ENCODE measurements around the gene HES5.

- no peak for TF ChIP-seq EZH2 (IDR thresholded peaks at IDR 0.05; ENCODE audit: borderline replicate concordance, low read depth, low read length, severe bottlenecking)
- TF ChIP-seq CTCF (IDR thresholded peaks at IDR 0.05; ENCODE audit: extremely low read depth in 1 of 2, insufficient read depth in 1 of 2, low read depth in 1 of 2, low read length in 2 of 2) = no peak
- no peak for TF ChIP-seq FOS (IDR thresholded peaks at IDR 0.05; ENCODE audit: borderline replicate concordance, insufficient read depth, low read length)
- no peak for TF ChIP-seq MAX (IDR thresholded peaks at IDR 0.05; ENCODE audit: insufficient read depth, insufficient read length)
- TF ChIP-seq MYC (IDR thresholded peaks at IDR 0.05; ENCODE audit: low read depth, low read length) = no peak
- no peak for TF ChIP-seq POLR2AphosphoS5 (IDR thresholded peaks at IDR 0.05; ENCODE audit: insufficient read depth, low read depth, low read length)
- no peak for TF ChIP-seq POLR2A (IDR thresholded peaks at IDR 0.05; ENCODE audit: low read depth, low read length)
- no peak for TF ChIP-seq GATA2 (IDR thresholded peaks at IDR 0.05; ENCODE audit: insufficient read depth, insufficient read length, low read depth, low read length)
- no peak for TF ChIP-seq JUN (IDR thresholded peaks at IDR 0.05; ENCODE audit: borderline replicate concordance, insufficient read depth, insufficient read length, low read depth)
Observed at GRCh38 chr1:2482588-2482987, 47.5 kb downstream of the HES5 start.

All from endothelial cell of umbilical vein (primary cell).